Activated B cell treated with CpG ODN at 0.5 μM for 24 hours (primary cell): ENCODE measurements around the gene PLEKHA5. TPM values are rescaled to one million over a fixed set of nuclear protein-coding genes. Genes with fewer than 3 reads are reported as not detected.

Experiments
- ATAC-seq: fragments of 200-7000 bp; cut with Tn5 transposase; one replicate; pipeline ENCODE4 v1.10.0; 2021; ENCODE audit warnings: low read depth, mild to moderate bottlenecking, moderate library complexity
- CTCF ChIA-PET: fragments of 350-600 bp; sonication (Branson Sonifier 250); formaldehyde crosslinking; loops from one replicate; lab custom pipeline; 2021; ENCODE audit warnings: antibody characterized with exemption; lab: Charles Lee
- POLR2A ChIA-PET: fragments of 350-600 bp; sonication (Branson Sonifier 250); formaldehyde crosslinking; loops from one replicate; lab custom pipeline; 2021; ENCODE audit warnings: antibody characterized with exemption; lab: Charles Lee
- DNase-seq: peaks from one replicate; pipeline ENCODE4 v3.0.0; 2022
- H3K27ac Mint-ChIP-seq: one replicate; pipeline ENCODE4 v1.8.0; 2020; ENCODE audit warnings: mixed read lengths
- H3K27me3 Mint-ChIP-seq: one replicate; pipeline ENCODE4 v1.8.0; 2021; ENCODE audit warnings: mixed read lengths
- H3K36me3 Mint-ChIP-seq: one replicate; pipeline ENCODE4 v1.8.0; 2021; ENCODE audit warnings: low read depth, mixed read lengths
- H3K4me1 Mint-ChIP-seq: one replicate; pipeline ENCODE4 v1.8.0; 2021; ENCODE audit warnings: mixed read lengths
- H3K4me3 Mint-ChIP-seq: one replicate; pipeline ENCODE4 v1.8.0; 2020; ENCODE audit warnings: mild to moderate bottlenecking, mixed read lengths
- H3K9me3 Mint-ChIP-seq: one replicate; pipeline ENCODE4 v1.8.0; 2020; ENCODE audit warnings: mixed read lengths
- CTCF ChIP-seq: fragments of 200-600 bp; IDR thresholded peaks from one replicate; pipeline ENCODE4 v1.8.0; 2022; ENCODE audit warnings: antibody characterized with exemption, mild to moderate bottlenecking
- intact Hi-C: fragments of 100-400 bp; cut with micrococcal nuclease; formaldehyde crosslinking; loops from one replicate; pipeline ENCODE4 v1.15.1; 2024
- total RNA-seq: library from RNA; stranded (reverse); gene quantifications from 2 replicates; pipeline ENCODE4 v1.2.3, GENCODE V29; 2022

Gene PLEKHA5
- total RNA-seq, 1 donor from 2014 or later = 0.11 TPM

- ChIA-PET CTCF (no interaction called here), POLR2A (no interaction called here)
- H3K4me1 Mint-ChIP-seq = no peaks in the 10 kb centered on the region
- no peak overlapping the region for H3K4me3 Mint-ChIP-seq
- H3K27ac Mint-ChIP-seq = no peak overlapping the region
- no peaks in the 10 kb centered on the region for H3K36me3 Mint-ChIP-seq
- DNase-seq (no peak), ATAC-seq (no peak)
- no peaks in the 10 kb centered on the region for H3K27me3 Mint-ChIP-seq
- intact Hi-C loops = no loop called here
- H3K9me3 Mint-ChIP-seq = no peaks in the 10 kb centered on the region
- no peak for TF ChIP-seq CTCF
Observed at GRCh38 chr12:19276767-19277166, 147.2 kb downstream of the PLEKHA5 start.

GRCh38 chr12:19277711-19278110, 148.2 kb downstream of the PLEKHA5 start:
- Mint-ChIP-seq H3K36me3 (no peaks in the 10 kb centered on the region), H3K27ac (no peak overlapping the region), H3K9me3 (no peaks in the 10 kb centered on the region), H3K4me1 (no peaks in the 10 kb centered on the region), H3K27me3 (no peaks in the 10 kb centered on the region), H3K4me3 (no peak overlapping the region)
- intact Hi-C loops = no loop called here
- DNase-seq (no peak), ATAC-seq (no peak)
- no peak for TF ChIP-seq CTCF
- ChIA-PET POLR2A (no interaction called here), CTCF (no interaction called here)

- intact Hi-C loops = no loop called here
- no peak overlapping the region for H3K27ac Mint-ChIP-seq
- ATAC-seq (no peak), DNase-seq (no peak)
- no peaks in the 10 kb centered on the region for H3K36me3 Mint-ChIP-seq
- no peaks in the 10 kb centered on the region for H3K27me3 Mint-ChIP-seq
- CTCF ChIA-PET = no interaction called here
- H3K4me3 Mint-ChIP-seq = no peak overlapping the region
- no peak for TF ChIP-seq CTCF
- no peaks in the 10 kb centered on the region for H3K4me1 Mint-ChIP-seq
- H3K9me3 Mint-ChIP-seq = no peaks in the 10 kb centered on the region
- POLR2A ChIA-PET = no interaction called here
Observed at GRCh38 chr12:19278407-19278806, 148.9 kb downstream of the PLEKHA5 start.

GRCh38 chr12:19282133-19282699, 152.7 kb downstream of the PLEKHA5 start:
- Mint-ChIP-seq H3K4me1 (no peaks in the 10 kb centered on the region), H3K9me3 (no peaks in the 10 kb centered on the region), H3K36me3 (no peaks in the 10 kb centered on the region), H3K27me3 (no peaks in the 10 kb centered on the region), H3K4me3 (no peak overlapping the region), H3K27ac (no peak overlapping the region)
- intact Hi-C loops = no loop called here
- DNase-seq (no peak), ATAC-seq (no peak)
- no peak for TF ChIP-seq CTCF
- CTCF ChIA-PET = no interaction called here
- POLR2A ChIA-PET = no interaction called here

GRCh38 chr12:19284658-19285057, 155.1 kb downstream of the PLEKHA5 start:
- ATAC-seq (no peak), DNase-seq (no peak)
- no peaks in the 10 kb centered on the region for H3K27me3 Mint-ChIP-seq
- intact Hi-C loops = no loop called here
- no peaks in the 10 kb centered on the region for H3K36me3 Mint-ChIP-seq
- CTCF ChIA-PET = no interaction called here
- no peaks in the 10 kb centered on the region for H3K4me1 Mint-ChIP-seq
- POLR2A ChIA-PET = no interaction called here
- H3K27ac Mint-ChIP-seq = no peak overlapping the region
- H3K9me3 Mint-ChIP-seq = no peaks in the 10 kb centered on the region
- no peak overlapping the region for H3K4me3 Mint-ChIP-seq
- no peak for TF ChIP-seq CTCF
